ENCODE measurements around the gene CYP4F22.

GRCh38 chr19:15502264-15502663, 6.1 kb upstream of the CYP4F22 start:
- TF ChIP-seq SIN3A (IDR thresholded peaks at IDR 0.05; ENCODE audit: borderline replicate concordance in 2 of 2, control insufficient read depth in 1 of 2, low read depth in 2 of 2, low read length in 2 of 2): no peak
- no peak for TF ChIP-seq ZNF184 (CRISPR knock-in tag; IDR thresholded peaks at IDR 0.05)
- TF ChIP-seq MCM5 (IDR thresholded peaks at IDR 0.05; ENCODE audit: low read depth): no peak
- no peak for TF ChIP-seq ZNF785 (CRISPR knock-in tag; IDR thresholded peaks at IDR 0.05)
- no peak for TF ChIP-seq RBM39 (optimal IDR thresholded peaks at IDR 0.05; ENCODE audit: low read depth, low read length)
- TF ChIP-seq, protein P1, sequence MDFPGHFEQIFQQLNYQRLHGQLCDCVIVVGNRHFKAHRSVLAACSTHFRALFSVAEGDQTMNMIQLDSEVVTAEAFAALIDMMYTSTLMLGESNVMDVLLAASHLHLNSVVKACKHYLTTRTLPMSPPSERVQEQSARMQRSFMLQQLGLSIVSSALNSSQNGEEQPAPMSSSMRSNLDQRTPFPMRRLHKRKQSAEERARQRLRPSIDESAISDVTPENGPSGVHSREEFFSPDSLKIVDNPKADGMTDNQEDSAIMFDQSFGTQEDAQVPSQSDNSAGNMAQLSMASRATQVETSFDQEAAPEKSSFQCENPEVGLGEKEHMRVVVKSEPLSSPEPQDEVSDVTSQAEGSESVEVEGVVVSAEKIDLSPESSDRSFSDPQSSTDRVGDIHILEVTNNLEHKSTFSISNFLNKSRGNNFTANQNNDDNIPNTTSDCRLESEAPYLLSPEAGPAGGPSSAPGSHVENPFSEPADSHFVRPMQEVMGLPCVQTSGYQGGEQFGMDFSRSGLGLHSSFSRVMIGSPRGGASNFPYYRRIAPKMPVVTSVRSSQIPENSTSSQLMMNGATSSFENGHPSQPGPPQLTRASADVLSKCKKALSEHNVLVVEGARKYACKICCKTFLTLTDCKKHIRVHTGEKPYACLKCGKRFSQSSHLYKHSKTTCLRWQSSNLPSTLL (IDR thresholded peaks at IDR 0.05): no peak
- no peak for TF ChIP-seq ZNF436 (CRISPR knock-in tag; IDR thresholded peaks at IDR 0.05)
- TF ChIP-seq, protein P2, sequence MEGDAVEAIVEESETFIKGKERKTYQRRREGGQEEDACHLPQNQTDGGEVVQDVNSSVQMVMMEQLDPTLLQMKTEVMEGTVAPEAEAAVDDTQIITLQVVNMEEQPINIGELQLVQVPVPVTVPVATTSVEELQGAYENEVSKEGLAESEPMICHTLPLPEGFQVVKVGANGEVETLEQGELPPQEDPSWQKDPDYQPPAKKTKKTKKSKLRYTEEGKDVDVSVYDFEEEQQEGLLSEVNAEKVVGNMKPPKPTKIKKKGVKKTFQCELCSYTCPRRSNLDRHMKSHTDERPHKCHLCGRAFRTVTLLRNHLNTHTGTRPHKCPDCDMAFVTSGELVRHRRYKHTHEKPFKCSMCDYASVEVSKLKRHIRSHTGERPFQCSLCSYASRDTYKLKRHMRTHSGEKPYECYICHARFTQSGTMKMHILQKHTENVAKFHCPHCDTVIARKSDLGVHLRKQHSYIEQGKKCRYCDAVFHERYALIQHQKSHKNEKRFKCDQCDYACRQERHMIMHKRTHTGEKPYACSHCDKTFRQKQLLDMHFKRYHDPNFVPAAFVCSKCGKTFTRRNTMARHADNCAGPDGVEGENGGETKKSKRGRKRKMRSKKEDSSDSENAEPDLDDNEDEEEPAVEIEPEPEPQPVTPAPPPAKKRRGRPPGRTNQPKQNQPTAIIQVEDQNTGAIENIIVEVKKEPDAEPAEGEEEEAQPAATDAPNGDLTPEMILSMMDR (IDR thresholded peaks at IDR 0.05 in 2 of 3, conservative IDR thresholded peaks at IDR 0.05 in 1 of 3; ENCODE audit: insufficient read depth in 2 of 3, low read depth in 1 of 3, low read length in 3 of 3): no peak
- TF ChIP-seq ZEB2 (IDR thresholded peaks at IDR 0.05): no peak

All from K562 (cell line).